HCT116 (cell line): ENCODE results near the gene FRMPD4. TPM values are rescaled to one million over a fixed set of nuclear protein-coding genes. Genes with fewer than 3 reads are reported as not detected.

Experiments
- ATAC-seq: fragments of 200-7000 bp; cut with Tn5 transposase; 2 replicates; pipeline ENCODE4 v1.9.1; 2020; ENCODE audit warnings: mild to moderate bottlenecking, moderate library complexity
- BruUV-seq: library from RNA; stranded (reverse); fragments of 400-500 nt; replicated peaks from 2 replicates; lab custom pipeline; 2021; lab: Mats Ljungman, UMichigan
- CTCF ChIA-PET: fragments of 300-600 bp; sonication (Branson Sonifier 250); formaldehyde crosslinking; loops from one replicate; lab custom pipeline; 2021; ENCODE audit warnings: antibody characterized with exemption; lab: Charles Lee
- POLR2A ChIA-PET: fragments of 300-600, 350-600 bp; sonication (Branson Sonifier 250); formaldehyde crosslinking; loops from one replicate; lab custom pipeline; 2021; ENCODE audit warnings: antibody characterized with exemption; lab: Charles Lee
- RAD21 ChIA-PET, 2 experiments: fragments of 300-600 bp; sonication (Branson Sonifier 250); formaldehyde crosslinking; loops; one replicate each; lab custom pipeline; 2023; ENCODE audit warnings: low total read pairs in 2 of 2; ENCODE audit not compliant: uncharacterized antibody in 2 of 2, unreplicated experiment in 2 of 2, low non-redundant PET in 1 of 2; lab: Charles Lee
- DNase-seq: peaks from one replicate; pipeline ENCODE4 v3.0.0-alpha.2; 2010; ENCODE audit warnings: low read depth, low spot score
- H2AFZ ChIP-seq: fragments of 200-600 bp; shearing (Covaris generic), sonication (generic); 2 replicates; pipeline ENCODE4 v1.6.1; 2017; ENCODE audit warnings: low read depth, mixed run types, mixed read lengths, antibody characterized with exemption, low read length; ENCODE audit not compliant: poor library complexity, severe bottlenecking
- H3K27ac ChIP-seq: 2 replicates; pipeline ENCODE4 v1.5.1; 2012; ENCODE audit warnings: low read depth, low read length
- H3K27me3 ChIP-seq: fragments of 200-600 bp; sonication (generic); 2 replicates; pipeline ENCODE4 v1.6.1; 2016; ENCODE audit warnings: mixed run types, low read length, mixed read lengths; ENCODE audit not compliant: insufficient read depth
- H3K36me3 ChIP-seq, 2 experiments: fragments of 200-500 bp in 1 of 2; fragments of 200-600 bp in 1 of 2; sonication (Bioruptor generic) in 1 of 2; sonication (generic) in 1 of 2; 2 replicates each; pipeline versions ENCODE4 v1.5.1 to v1.6.1; 2014 to 2016; ENCODE audit warnings: low read length in 2 of 2, inconsistent platforms in 1 of 2, mixed read lengths in 1 of 2, mixed run types in 1 of 2; ENCODE audit not compliant: insufficient read depth in 2 of 2, control insufficient read depth in 1 of 2
- H3K4me1 ChIP-seq, 2 experiments: fragments of 200-600 bp in 1 of 2; sonication (generic) in 1 of 2; 2 replicates each; pipeline versions ENCODE4 v1.5.1 to v1.6.1; 2012 to 2017; ENCODE audit warnings: low read length in 2 of 2, inconsistent platforms in 1 of 2, mild to moderate bottlenecking in 1 of 2, mixed read lengths in 1 of 2, mixed run types in 1 of 2, moderate library complexity in 1 of 2; ENCODE audit not compliant: insufficient read depth in 2 of 2, control insufficient read depth in 1 of 2
- H3K4me2 ChIP-seq: fragments of 200-600 bp; sonication (generic); 2 replicates; pipeline ENCODE4 v1.6.1; 2017; ENCODE audit warnings: mixed run types, low read length, mixed read lengths
- H3K4me3 ChIP-seq, 2 experiments: fragments of 200-600 bp in 1 of 2; sonication (generic) in 1 of 2; replicated peaks in 1 of 2; 2 replicates each; pipeline ENCODE4 v1.5.1; 2011 to 2016; ENCODE audit warnings: low read length in 2 of 2, control low read depth in 1 of 2, low read depth in 1 of 2, mild to moderate bottlenecking in 1 of 2, mixed read lengths in 1 of 2, mixed run types in 1 of 2
- H3K79me2 ChIP-seq: fragments of 200-600 bp; sonication (generic); 2 replicates; pipeline ENCODE4 v1.6.1; 2017; ENCODE audit warnings: mild to moderate bottlenecking, mixed run types, low read length, moderate library complexity, mixed read lengths; ENCODE audit not compliant: insufficient read depth
- H3K9ac ChIP-seq: fragments of 200-600 bp; sonication (generic); 2 replicates; pipeline ENCODE4 v1.6.1; 2016; ENCODE audit warnings: low read length, mixed read lengths
- H3K9me2 ChIP-seq: fragments of 200-600 bp; sonication (generic), shearing (Covaris generic); 2 replicates; pipeline ENCODE4 v1.6.1; 2017; ENCODE audit warnings: mixed run types, mild to moderate bottlenecking, moderate library complexity; ENCODE audit not compliant: insufficient read depth
- H3K9me3 ChIP-seq, 2 experiments: fragments of 200-500 bp in 1 of 2; fragments of 200-600 bp in 1 of 2; sonication (Bioruptor generic) in 1 of 2; sonication (generic) in 1 of 2; 2 replicates each; pipeline ENCODE4 v1.6.1; 2014 to 2017; ENCODE audit warnings: low read length in 2 of 2, mixed read lengths in 2 of 2, inconsistent platforms in 1 of 2, low read depth in 1 of 2, mild to moderate bottlenecking in 1 of 2, mixed run types in 1 of 2, moderate library complexity in 1 of 2; ENCODE audit not compliant: control insufficient read depth in 1 of 2, insufficient read depth in 1 of 2
- H4K20me1 ChIP-seq: fragments of 200-600 bp; sonication (generic), shearing (Covaris generic); 2 replicates; pipeline ENCODE4 v1.6.1; 2017; ENCODE audit warnings: mixed run types, mild to moderate bottlenecking, moderate library complexity; ENCODE audit not compliant: insufficient read depth
- EGR1 ChIP-seq: IDR thresholded peaks from 2 replicates; pipeline ENCODE4 v1.6.1; 2012; ENCODE audit warnings: low read depth
- ELF1 ChIP-seq: IDR thresholded peaks from 2 replicates; pipeline ENCODE4 v1.6.1; 2012; ENCODE audit warnings: low read depth, borderline replicate concordance
- EZH2phosphoT487 ChIP-seq: fragments of 200-600 bp; IDR thresholded peaks from 2 replicates; pipeline ENCODE4 v1.6.1; 2018; ENCODE audit warnings: antibody characterized with exemption, borderline replicate concordance
- MAX ChIP-seq: IDR thresholded peaks from 2 replicates; pipeline ENCODE4 v1.6.1; 2012
- POLR2A ChIP-seq: IDR thresholded peaks from 2 replicates; pipeline ENCODE4 v1.7.0; 2011; ENCODE audit warnings: borderline replicate concordance; ENCODE audit not compliant: insufficient read depth, insufficient read length; ENCODE audit errors: extremely low read depth
- POLR2AphosphoS5 ChIP-seq: IDR thresholded peaks from 2 replicates; pipeline ENCODE4 v1.6.1; 2011; ENCODE audit warnings: mild to moderate bottlenecking, low read depth, low read length, moderate library complexity
- RAD21 ChIP-seq: IDR thresholded peaks from 2 replicates; pipeline ENCODE4 v1.6.1; 2012; ENCODE audit warnings: low read depth, mild to moderate bottlenecking
- REST ChIP-seq: IDR thresholded peaks from 2 replicates; pipeline ENCODE4 v1.6.1; 2012; ENCODE audit warnings: low read depth
- SIN3A ChIP-seq: IDR thresholded peaks from 2 replicates; pipeline ENCODE4 v1.6.1; 2012; ENCODE audit warnings: low read depth
- YY1 ChIP-seq: IDR thresholded peaks from 2 replicates; pipeline ENCODE4 v1.6.1; 2011; ENCODE audit warnings: low read length, low read depth, moderate library complexity, mild to moderate bottlenecking; ENCODE audit not compliant: insufficient replicate concordance; ENCODE audit errors: extremely low read depth
- intact Hi-C: fragments of 100-400 bp; cut with micrococcal nuclease; formaldehyde crosslinking; loops from 2 replicates; pipeline ENCODE4 v1.10.0; 2022
- total RNA-seq: library from RNA; stranded (reverse); gene quantifications from one replicate; pipeline ENCODE4 v1.2.1, GENCODE V29; 2021; ENCODE audit not compliant: unreplicated experiment

Gene FRMPD4
- total RNA-seq, 1 experiment from 2014 or later, result not detected

- Histone ChIP-seq H3K9me2 (no peaks in the 10 kb centered on the region), H3K9ac (no peak overlapping the region), H3K9me3 (no peaks in the 10 kb centered on the region), H3K27me3 (no peaks in the 10 kb centered on the region), H3K4me1 (no peaks in the 10 kb centered on the region), H3K4me2 (no peak overlapping the region), H4K20me1 (no peaks in the 10 kb centered on the region), H3K36me3 (no peaks in the 10 kb centered on the region), H3K27ac (no peak overlapping the region), H3K4me3 (no peak overlapping the region), H3K79me2 (no peaks in the 10 kb centered on the region), H2AFZ (no peak overlapping the region)
- no TSS peak for BruUV-seq
- POLR2A ChIA-PET, result no interaction called here
- no peak for ATAC-seq
- CTCF ChIA-PET, result no interaction called here
- DNase-seq, result no peak
- TF ChIP-seq SIN3A (no peak), REST (no peak), EZH2phosphoT487 (no peak), YY1 (no peak), EGR1 (no peak), POLR2AphosphoS5 (no peak), POLR2A (no peak), ELF1 (no peak), RAD21 (no peak), MAX (no peak)
- RAD21 ChIA-PET, result no interaction called here
- intact Hi-C loops, result no loop called here
These were observed 473.2 kb downstream of the FRMPD4 start for GRCh38 chrX:12611471-12611870.
